ENCODE data around the gene CDKL4. TPM values are rescaled to one million over a fixed set of nuclear protein-coding genes. Genes with fewer than 3 reads are reported as not detected.

CDKL4 gene
- total RNA-seq, 4 donors from 2014 or later, result 0.34 to 2.5 (median 0.96) TPM

- Histone ChIP-seq H3K9me3 (no peaks in the 10 kb centered on the region), H3K27ac (no peak overlapping the region), H3K4me1 (no peaks in the 10 kb centered on the region), H3K4me3 (replicated peaks in 1 of 3) (no peak overlapping the region), H3K27me3 (no peaks in the 10 kb centered on the region), H3K36me3 (no peaks in the 10 kb centered on the region)
- 96 to 99% methylated on average over 3 of the region's 3 CpGs for WGBS, 2 donors
- TF ChIP-seq POLR2A (IDR thresholded peaks at IDR 0.05) (no peak), CTCF (IDR thresholded peaks at IDR 0.05) (no peak)
- intact Hi-C loops (cut with DNase I), result no loop called here
- no peak for DNase-seq
Observed at GRCh38 chr2:39194686-39195085, 49.1 kb downstream of the CDKL4 start.

GRCh38 chr2:39188960-39189494, 54.7 kb downstream of the CDKL4 start:
- TF ChIP-seq CTCF (IDR thresholded peaks at IDR 0.05), result no peak
- Histone ChIP-seq H3K36me3 (no peaks in the 10 kb centered on the region), H3K4me1 (no peaks in the 10 kb centered on the region), H3K4me3 (replicated peaks in 1 of 3) (no peak overlapping the region), H3K27ac (no peak overlapping the region), H3K9me3 (no peaks in the 10 kb centered on the region), H3K27me3 (no peaks in the 10 kb centered on the region)
- WGBS, 2 donors, result 83 to 86% methylated on average over 4 of the region's 4 CpGs
- DNase-seq, result no peak
- intact Hi-C loops (cut with DNase I), result no loop called here

- no peak for TF ChIP-seq CTCF (IDR thresholded peaks at IDR 0.05)
- no peaks in the 10 kb centered on the region for H3K36me3 ChIP-seq
- no peaks in the 10 kb centered on the region for H3K27me3 ChIP-seq
- DNase-seq, result no peak
- no peak overlapping the region for H3K27ac ChIP-seq
- H3K4me3 ChIP-seq (replicated peaks in 1 of 3), result no peak overlapping the region
- intact Hi-C loops (cut with DNase I), result no loop called here
- no peaks in the 10 kb centered on the region for H3K9me3 ChIP-seq
- 83 to 96% methylated on average over 2 of the region's 2 CpGs for WGBS, 2 donors
- no peaks in the 10 kb centered on the region for H3K4me1 ChIP-seq
Observed at GRCh38 chr2:39183673-39184072, 60.1 kb downstream of the CDKL4 start.

GRCh38 chr2:39181297-39181696, 62.5 kb downstream of the CDKL4 start:
- TF ChIP-seq POLR2A (IDR thresholded peaks at IDR 0.05), result no peak
- TF ChIP-seq CTCF (IDR thresholded peaks at IDR 0.05), result no peak
- no peak for DNase-seq
- Histone ChIP-seq H3K4me3 (replicated peaks in 1 of 3) (no peak overlapping the region), H3K36me3 (no peaks in the 10 kb centered on the region), H3K27ac (no peak overlapping the region), H3K9me3 (no peaks in the 10 kb centered on the region), H3K4me1 (no peaks in the 10 kb centered on the region), H3K27me3 (no peaks in the 10 kb centered on the region)
- intact Hi-C loops (cut with DNase I), result no loop called here
- WGBS, 2 donors, result 98% methylated on average over 2 of the region's 2 CpGs

GRCh38 chr2:39179974-39180960, 63.5 kb downstream of the CDKL4 start:
- H3K4me1 ChIP-seq, result no peaks in the 10 kb centered on the region
- 78% methylated on average over 12 of the region's 12 CpGs for WGBS, 2 donors
- no peak overlapping the region for H3K4me3 ChIP-seq (replicated peaks in 1 of 3)
- H3K36me3 ChIP-seq, result no peaks in the 10 kb centered on the region
- no peaks in the 10 kb centered on the region for H3K9me3 ChIP-seq
- no peak for DNase-seq
- no peak for TF ChIP-seq POLR2A (IDR thresholded peaks at IDR 0.05)
- TF ChIP-seq CTCF (IDR thresholded peaks at IDR 0.05), result no peak
- intact Hi-C loops (cut with DNase I), result no loop called here
- H3K27me3 ChIP-seq, result no peaks in the 10 kb centered on the region
- no peak overlapping the region for H3K27ac ChIP-seq

Data from thyroid gland (tissue), 4 donors.